Measurements from ENCODE around the gene UAP1L1. TPM values are rescaled to one million over a fixed set of nuclear protein-coding genes. Genes with fewer than 3 reads are reported as not detected.

The UAP1L1 gene
- total RNA-seq, 1 donor from 2014 or later = 13.3 TPM

GRCh38 chr9:137069508-137070091 lies 7.7 kb upstream of the UAP1L1 start:
- TF ChIP-seq POLR2A (IDR thresholded peaks at IDR 0.05) = no peak
- TF ChIP-seq CTCF (IDR thresholded peaks at IDR 0.05) = no peak
- TF ChIP-seq POLR2AphosphoS5 (IDR thresholded peaks at IDR 0.05; ENCODE audit: insufficient read depth in 1 of 2, low read depth in 1 of 2) = no peak
- Histone ChIP-seq H3K27me3 (no peaks in the 10 kb centered on the region), H3K36me3 (no peaks in the 10 kb centered on the region), H3K4me1 (peaks cover 14% of the 10 kb centered on the region), H3K4me3 (peak overlapping the region in 1 of 2 donors; percentile 44), H3K27ac (no peak overlapping the region), H3K9me3 (no peaks in the 10 kb centered on the region)
- no peak for DNase-seq (ENCODE audit: extremely low spot score in 2 of 2)
- intact Hi-C loops (cut with DNase I) = no loop called here

- H3K9me3 ChIP-seq = no peaks in the 10 kb centered on the region
- no peak for TF ChIP-seq POLR2A (IDR thresholded peaks at IDR 0.05)
- TF ChIP-seq POLR2AphosphoS5 (IDR thresholded peaks at IDR 0.05; ENCODE audit: insufficient read depth in 1 of 2, low read depth in 1 of 2) = peak in 1 of 2 donors; percentile 53
- TF ChIP-seq CTCF (IDR thresholded peaks at IDR 0.05) = no peak
- intact Hi-C loops (cut with DNase I) = no loop called here
- peak within 1 kb of the TSS; percentile 33 to 44 for H3K4me3 ChIP-seq
- no peak for DNase-seq (ENCODE audit: extremely low spot score in 2 of 2)
- H3K27ac ChIP-seq = peak within 1 kb of the TSS; percentile 9
- H3K36me3 ChIP-seq = no peaks in the 10 kb centered on the region
- H3K27me3 ChIP-seq = no peaks in the 10 kb centered on the region
- peaks cover 14% of the 10 kb centered on the region for H3K4me1 ChIP-seq
These were observed 7.0 kb upstream of the UAP1L1 start, which contains the start of gene SAPCD2 for GRCh38 chr9:137070201-137070905. Gene SAPCD2 (minus strand): TSS chr9:137070557. CDS start chr9:137070460, 97 bp downstream.

- Histone ChIP-seq H3K27me3 (no peaks in the 10 kb centered on the region), H3K27ac (peak overlapping the region; percentile 9), H3K9me3 (no peaks in the 10 kb centered on the region), H3K36me3 (no peaks in the 10 kb centered on the region), H3K4me3 (peak overlapping the region; percentile 33 to 44), H3K4me1 (peaks cover 14% of the 10 kb centered on the region)
- TF ChIP-seq POLR2AphosphoS5 (IDR thresholded peaks at IDR 0.05; ENCODE audit: insufficient read depth in 1 of 2, low read depth in 1 of 2) (peak in 1 of 2 donors; percentile 27), CTCF (IDR thresholded peaks at IDR 0.05) (no peak)
- intact Hi-C loops (cut with DNase I) = no loop called here
- DNase-seq (ENCODE audit: extremely low spot score in 2 of 2) = no peak
These were observed 6.4 kb upstream of the UAP1L1 start for GRCh38 chr9:137070906-137071275.

GRCh38 chr9:137071282-137071681 lies 6.0 kb upstream of the UAP1L1 start:
- no peaks in the 10 kb centered on the region for H3K27me3 ChIP-seq
- H3K36me3 ChIP-seq = no peaks in the 10 kb centered on the region
- H3K4me1 ChIP-seq = peaks cover 14% of the 10 kb centered on the region
- no peaks in the 10 kb centered on the region for H3K9me3 ChIP-seq
- H3K4me3 ChIP-seq = no peak overlapping the region
- DNase-seq (ENCODE audit: extremely low spot score in 2 of 2) = no peak
- TF ChIP-seq POLR2AphosphoS5 (IDR thresholded peaks at IDR 0.05; ENCODE audit: insufficient read depth in 1 of 2, low read depth in 1 of 2) (no peak), POLR2A (IDR thresholded peaks at IDR 0.05) (no peak), CTCF (IDR thresholded peaks at IDR 0.05) (no peak)
- intact Hi-C loops (cut with DNase I) = no loop called here
- H3K27ac ChIP-seq = no peak overlapping the region

- intact Hi-C loops (cut with DNase I) = no loop called here
- Histone ChIP-seq H3K27me3 (no peaks in the 10 kb centered on the region), H3K36me3 (peaks cover 0 to 4% of the 10 kb centered on the region in 2 donors), H3K4me1 (peaks cover 32% of the 10 kb centered on the region), H3K27ac (no peak overlapping the region), H3K9me3 (no peaks in the 10 kb centered on the region), H3K4me3 (no peak overlapping the region)
- no peak for DNase-seq (ENCODE audit: extremely low spot score in 2 of 2)
- TF ChIP-seq CTCF (IDR thresholded peaks at IDR 0.05) (no peak), POLR2AphosphoS5 (IDR thresholded peaks at IDR 0.05; ENCODE audit: insufficient read depth in 1 of 2, low read depth in 1 of 2) (no peak), POLR2A (IDR thresholded peaks at IDR 0.05) (no peak)
These were observed 3.3 kb upstream of the UAP1L1 start for GRCh38 chr9:137073992-137074399.

Measured in vagina (tissue), 2 donors.